NCI-H1092 treated with DMSO at 0.1 percent for 48 hours (cell line): Measurements from ENCODE around the gene RNF181.
"Not testable (repeated sequence)": the region's sequence is repeated elsewhere in the genome, so short reads cannot be mapped to it uniquely, and the experiment has no call there.

Experiments used
- DNase-seq: peaks from one replicate; lab custom pipeline; 2025; lab: John Stamatoyannopoulos, UW

Gene RNF181

GRCh38 chr2:85596486-85597143 is 1.1 kb downstream of the RNF181 start:
- DNase-seq = no peak

- no peak for DNase-seq
Observed at GRCh38 chr2:85597241-85597640, 1.7 kb downstream of the RNF181 start.

GRCh38 chr2:85598594-85599340 is 3.2 kb downstream of the RNF181 start:
- no peak for DNase-seq

- no peak for DNase-seq
Observed at GRCh38 chr2:85599468-85600234, 4.1 kb downstream of the RNF181 start.

- DNase-seq = no peak
Observed at GRCh38 chr2:85600235-85600575, 4.7 kb downstream of the RNF181 start.

- no peak for DNase-seq
Observed at GRCh38 chr2:85600951-85601770, 5.6 kb downstream of the RNF181 start.

GRCh38 chr2:85601771-85602475 is 6.4 kb downstream of the RNF181 start:
- no peak for DNase-seq

GRCh38 chr2:85602476-85603234 is 7.1 kb downstream of the RNF181 start, which contains the start of gene TMEM150A:
TSS of gene TMEM150A (minus strand) at chr2:85602698. CDS start at chr2:85601948, 750 bp downstream.
- peak; percentile 66 for DNase-seq

GRCh38 chr2:85604133-85604444 is 8.5 kb downstream of the RNF181 start:
- DNase-seq = not testable (repeated sequence)

- no peak for DNase-seq
Observed at GRCh38 chr2:85604568-85605339, 9.2 kb downstream of the RNF181 start.

GRCh38 chr2:85605406-85606115 is 10.0 kb downstream of the RNF181 start:
- no peak for DNase-seq

GRCh38 chr2:85606116-85606455 is 10.5 kb downstream of the RNF181 start:
- no peak for DNase-seq

- no peak for DNase-seq
Observed at GRCh38 chr2:85607268-85608215, 12.0 kb downstream of the RNF181 start.

GRCh38 chr2:85611217-85611704 is 15.7 kb downstream of the RNF181 start:
- no peak for DNase-seq

GRCh38 chr2:85611705-85612587 is 16.4 kb downstream of the RNF181 start, which contains the start of gene C2orf68:
TSS of gene C2orf68 (minus strand) at chr2:85612066. CDS start at chr2:85611984, 82 bp downstream.
- peak; percentile 73 for DNase-seq

GRCh38 chr2:85613717-85614515 is 18.4 kb downstream of the RNF181 start:
- DNase-seq = no peak
